HG03342 (cell line): ENCODE results near the gene ANKRD40.
"Not testable (repeated sequence)": the region's sequence is repeated elsewhere in the genome, so short reads cannot be mapped to it uniquely, and the experiment has no call there.

Source experiments
- ATAC-seq: cut with Tn5 transposase; IDR thresholded peaks from one replicate; pipeline ENCODE4 v1.9.1; 2021; ENCODE audit warnings: mild to moderate bottlenecking, moderate library complexity; ENCODE audit not compliant: unreplicated experiment

ANKRD40 gene

GRCh38 chr17:50707289-50708049, at the start of gene ANKRD40:
ANKRD40 (minus strand) TSS chr17:50707914; CDS start chr17:50707654, 260 bp downstream.
- peak; percentile 78 for ATAC-seq

- ATAC-seq = no peak
These were observed 46.8 kb upstream of the ANKRD40 start for GRCh38 chr17:50754521-50754920.

- ATAC-seq = no peak
These were observed 41.5 kb upstream of the ANKRD40 start for GRCh38 chr17:50749245-50749644.

GRCh38 chr17:50745631-50746030, 37.9 kb upstream of the ANKRD40 start:
- ATAC-seq = no peak

- no peak for ATAC-seq
These were observed 31.4 kb upstream of the ANKRD40 start for GRCh38 chr17:50739098-50739497.

- no peak for ATAC-seq
These were observed 29.5 kb upstream of the ANKRD40 start for GRCh38 chr17:50737118-50737698.

GRCh38 chr17:50735287-50735686, 27.6 kb upstream of the ANKRD40 start:
- no peak for ATAC-seq

GRCh38 chr17:50731575-50732460, 24.1 kb upstream of the ANKRD40 start:
- no peak for ATAC-seq

GRCh38 chr17:50728881-50729765, 21.4 kb upstream of the ANKRD40 start:
- no peak for ATAC-seq

GRCh38 chr17:50728112-50728429, 20.4 kb upstream of the ANKRD40 start:
- ATAC-seq = no peak

GRCh38 chr17:50725769-50726655, 18.3 kb upstream of the ANKRD40 start:
- no peak for ATAC-seq

- ATAC-seq = not testable (repeated sequence)
These were observed 16.9 kb upstream of the ANKRD40 start for GRCh38 chr17:50724622-50725021.

GRCh38 chr17:50722746-50723145, 15.0 kb upstream of the ANKRD40 start:
- no peak for ATAC-seq

GRCh38 chr17:50721194-50722010, 13.7 kb upstream of the ANKRD40 start:
- no peak for ATAC-seq

- no peak for ATAC-seq
These were observed 12.4 kb upstream of the ANKRD40 start for GRCh38 chr17:50719924-50720794.

- peak; percentile 85 for ATAC-seq
These were observed 11.6 kb upstream of the ANKRD40 start, which contains the start of gene LUC7L3 for GRCh38 chr17:50719144-50719923. LUC7L3 (plus strand) TSS chr17:50719603; CDS start chr17:50719733, 130 bp downstream.

- ATAC-seq = no peak
These were observed 7.8 kb upstream of the ANKRD40 start for GRCh38 chr17:50715471-50715870.
